ENCODE measurements around the gene SYNE3.

Gene SYNE3

DNA sequence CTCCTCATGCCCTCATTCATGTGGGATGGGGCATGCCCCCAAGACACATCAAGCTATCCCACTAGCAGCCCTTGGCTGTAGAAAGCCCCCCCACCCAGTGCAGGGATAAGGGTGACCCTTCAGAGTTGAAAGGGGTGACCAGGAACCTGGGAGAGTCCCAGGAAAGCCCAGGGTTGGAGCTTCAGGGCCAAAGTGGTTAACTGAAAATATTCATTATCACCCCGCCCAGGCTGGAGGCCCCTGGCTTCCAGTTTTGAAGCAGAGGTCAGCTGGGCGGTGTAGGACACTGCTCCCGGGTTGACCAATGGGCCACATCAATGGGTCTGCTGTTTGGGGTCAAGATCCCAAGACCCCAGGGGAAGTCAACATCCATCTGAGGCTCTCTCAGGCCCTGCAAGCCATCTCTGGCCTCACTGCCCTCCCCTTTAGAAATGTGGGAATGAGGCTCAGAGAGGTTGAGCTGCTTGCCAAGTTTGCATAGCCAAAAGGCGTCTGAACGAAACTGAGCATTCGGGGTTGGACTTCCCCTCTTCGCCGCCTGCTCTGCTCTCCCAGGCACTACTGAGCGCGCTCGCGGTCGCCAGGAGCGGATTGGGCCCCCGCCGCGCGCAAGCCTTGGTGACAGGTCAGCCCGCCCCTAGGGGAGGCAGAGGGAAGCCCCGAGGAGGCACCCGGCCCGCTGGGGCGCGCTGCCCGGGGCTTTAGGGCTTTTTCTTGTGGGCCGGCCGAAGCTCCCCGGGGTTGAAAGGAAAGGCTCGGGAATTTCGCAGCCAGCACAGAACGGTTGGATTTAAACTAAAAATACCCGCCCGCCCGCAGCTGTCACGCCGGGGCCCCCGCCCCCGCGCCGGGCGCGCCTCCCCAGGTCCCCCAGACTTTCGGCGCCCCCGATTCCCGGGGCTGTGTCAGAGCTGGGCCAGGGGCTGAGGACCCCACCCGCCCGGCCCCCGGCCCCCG lies 576 bp downstream of the SYNE3 start:
- H3K36me3 ChIP-seq (ENCODE audit: insufficient read depth, low read length), result no peaks in the 10 kb centered on the region
- H3K9me2 ChIP-seq (ENCODE audit: low read depth, low read length), result no peaks in the 10 kb centered on the region
- TF ChIP-seq EZH2 (IDR thresholded peaks at IDR 0.05; ENCODE audit: borderline replicate concordance, low read length) (no peak), CTCF (IDR thresholded peaks at IDR 0.05; ENCODE audit: low read length) (peak; percentile 36; the same call in 1 of the 2 replicates)
- H2AFZ ChIP-seq (ENCODE audit: low read length), result no peak overlapping the region
- H3K9ac ChIP-seq (ENCODE audit: low read length), result no peak overlapping the region; the same call in 1 of the 2 replicates
- no peaks in the 10 kb centered on the region for H4K20me1 ChIP-seq (ENCODE audit: insufficient read depth, low read length)
- H3K79me2 ChIP-seq (ENCODE audit: insufficient read depth, low read length), result no peaks in the 10 kb centered on the region
- H3K4me1 ChIP-seq (ENCODE audit: insufficient read depth, low read length, severe bottlenecking), result peaks cover 48% of the 10 kb centered on the region
- H3F3A ChIP-seq (ENCODE audit: insufficient read depth, low read length), result no peaks in the 10 kb centered on the region
- peaks cover 8% of the 10 kb centered on the region; the same call in 1 of the 2 replicates for H3K27me3 ChIP-seq (ENCODE audit: insufficient read depth, low read length)
- no peaks in the 10 kb centered on the region for H3K9me3 ChIP-seq (ENCODE audit: low read length)
- no peak overlapping the region for H3K27ac ChIP-seq (ENCODE audit: low read depth, low read length, poor library complexity, severe bottlenecking)
- H3K4me3 ChIP-seq (ENCODE audit: low read depth, low read length, poor library complexity, severe bottlenecking), result peak overlapping the region; percentile 55
- H3K4me2 ChIP-seq (ENCODE audit: low read length), result peak overlapping the region; percentile 47

- Histone ChIP-seq H3K4me3 (ENCODE audit: low read depth, low read length, poor library complexity, severe bottlenecking) (peak overlapping the region; percentile 55), H2AFZ (ENCODE audit: low read length) (no peak overlapping the region), H3K9me2 (ENCODE audit: low read depth, low read length) (no peaks in the 10 kb centered on the region), H3K4me2 (ENCODE audit: low read length) (peak overlapping the region; percentile 47; the same call in 1 of the 2 replicates), H3K9me3 (ENCODE audit: low read length) (no peaks in the 10 kb centered on the region), H3K9ac (ENCODE audit: low read length) (no peak overlapping the region; the same call in 1 of the 2 replicates), H3K36me3 (ENCODE audit: insufficient read depth, low read length) (no peaks in the 10 kb centered on the region), H3F3A (ENCODE audit: insufficient read depth, low read length) (no peaks in the 10 kb centered on the region), H4K20me1 (ENCODE audit: insufficient read depth, low read length) (no peaks in the 10 kb centered on the region), H3K27ac (ENCODE audit: low read depth, low read length, poor library complexity, severe bottlenecking) (no peak overlapping the region), H3K79me2 (ENCODE audit: insufficient read depth, low read length) (no peaks in the 10 kb centered on the region), H3K4me1 (ENCODE audit: insufficient read depth, low read length, severe bottlenecking) (peaks cover 44% of the 10 kb centered on the region), H3K27me3 (ENCODE audit: insufficient read depth, low read length) (peaks cover 8% of the 10 kb centered on the region; the same call in 1 of the 2 replicates)
- TF ChIP-seq CTCF (IDR thresholded peaks at IDR 0.05; ENCODE audit: low read length) (no peak), EZH2 (IDR thresholded peaks at IDR 0.05; ENCODE audit: borderline replicate concordance, low read length) (no peak)
These were observed 1.4 kb downstream of the SYNE3 start for GRCh38 chr14:95515080-95515489.

- Histone ChIP-seq H3K9me2 (ENCODE audit: low read depth, low read length) (no peaks in the 10 kb centered on the region), H3K4me1 (ENCODE audit: insufficient read depth, low read length, severe bottlenecking) (peaks cover 38% of the 10 kb centered on the region), H2AFZ (ENCODE audit: low read length) (no peak overlapping the region), H3K9ac (ENCODE audit: low read length) (no peak overlapping the region), H3K36me3 (ENCODE audit: insufficient read depth, low read length) (no peaks in the 10 kb centered on the region), H3F3A (ENCODE audit: insufficient read depth, low read length) (no peaks in the 10 kb centered on the region), H3K4me3 (ENCODE audit: low read depth, low read length, poor library complexity, severe bottlenecking) (no peak overlapping the region), H3K9me3 (ENCODE audit: low read length) (no peaks in the 10 kb centered on the region), H3K27ac (ENCODE audit: low read depth, low read length, poor library complexity, severe bottlenecking) (no peak overlapping the region), H4K20me1 (ENCODE audit: insufficient read depth, low read length) (no peaks in the 10 kb centered on the region), H3K79me2 (ENCODE audit: insufficient read depth, low read length) (no peaks in the 10 kb centered on the region), H3K4me2 (ENCODE audit: low read length) (0 out of 2 replicates have a peak overlapping the region, but pooled peaks have one; percentile 47), H3K27me3 (ENCODE audit: insufficient read depth, low read length) (peaks cover 8% of the 10 kb centered on the region; the same call in 1 of the 2 replicates)
- no peak for TF ChIP-seq EZH2 (IDR thresholded peaks at IDR 0.05; ENCODE audit: borderline replicate concordance, low read length)
- TF ChIP-seq CTCF (IDR thresholded peaks at IDR 0.05; ENCODE audit: low read length), result no peak
These were observed 2.0 kb downstream of the SYNE3 start for GRCh38 chr14:95514131-95515079.

Data from OCI-LY1 (cell line).